Right atrium auricular region (tissue), 2 donors: ENCODE results near the gene HEATR1. TPM values are rescaled to one million over a fixed set of nuclear protein-coding genes. Genes with fewer than 3 reads are reported as not detected.

Experiments used
- DNase-seq: peaks from one replicate; pipeline ENCODE4 v3.0.0-alpha.2; 2019; ENCODE audit warnings: low spot score
- H3K27ac ChIP-seq, 2 donors: fragments of 200-600 bp; sonication (generic); 1 replicate in 1 of 2; 2 replicates in 1 of 2; pipeline ENCODE4 v1.5.1; 2016 to 2019
- H3K27me3 ChIP-seq, 2 donors: fragments of 200-600 bp; sonication (generic); one replicate each; pipeline versions ENCODE4 v1.5.1 to v1.6.0; 2017 to 2019
- H3K36me3 ChIP-seq: fragments of 200-600 bp; sonication (generic); one replicate; pipeline ENCODE4 v1.5.1; 2016
- H3K4me1 ChIP-seq, 2 donors: fragments of 200-600 bp; sonication (generic); one replicate each; pipeline versions ENCODE4 v1.5.1 to v1.6.0; 2017 to 2019
- H3K4me3 ChIP-seq, 2 donors: fragments of 200-600 bp; sonication (generic); 1 replicate in 1 of 2; 2 replicates in 1 of 2; pipeline ENCODE4 v1.5.1; 2017 to 2019; ENCODE audit warnings: mild to moderate bottlenecking in 1 of 2, moderate library complexity in 1 of 2
- H3K9me3 ChIP-seq, 2 donors: fragments of 200-600 bp; sonication (generic); one replicate each; pipeline ENCODE4 v1.5.1; 2019
- total RNA-seq, 2 donors: library from RNA; depleted of rRNA; stranded (reverse); fragments of >200 nt; gene quantifications; one replicate each; pipeline ENCODE4 v1.1.0, GENCODE V29; 2016
- TF ChIP-seq, protein P1 (sequence below), 2 donors: fragments of 200-600 bp; sonication (generic); IDR thresholded peaks; one replicate each; pipeline ENCODE4 v1.5.1; 2019; ENCODE audit warnings: antibody characterized with exemption in 2 of 2

Gene HEATR1
- total RNA-seq, 2 donors from 2014 or later, result 7.1 to 8.6 TPM

DNA sequence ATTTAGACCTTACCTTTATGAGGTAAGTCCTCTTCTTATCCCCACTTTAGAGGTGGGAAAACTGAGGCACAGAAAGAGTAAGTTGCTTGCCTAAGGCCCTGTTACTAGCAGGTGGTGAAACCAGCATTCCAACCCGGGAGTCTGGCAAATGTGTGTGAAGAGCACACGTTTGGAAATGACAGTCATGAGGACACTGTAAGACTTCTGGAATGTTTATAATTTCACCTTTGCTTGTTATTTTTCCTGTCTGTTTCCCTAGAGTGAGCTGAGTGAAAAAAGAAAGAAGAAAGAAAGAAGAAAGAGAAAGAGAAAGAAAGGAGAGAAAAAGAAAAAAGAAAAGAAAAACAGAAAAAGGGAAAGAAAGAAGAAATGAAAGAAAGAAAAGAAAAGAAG, 101.7 kb downstream of the HEATR1 start:
- no peaks in the 10 kb centered on the region for H3K36me3 ChIP-seq
- no peaks in the 10 kb centered on the region for H3K27me3 ChIP-seq
- peak overlapping the region in 1 of 2 donors; percentile 83 for H3K27ac ChIP-seq
- peaks cover 0 to 13% of the 10 kb centered on the region in 2 donors for H3K4me1 ChIP-seq
- peak overlapping the region in 1 of 2 donors; percentile 32 for H3K4me3 ChIP-seq
- H3K9me3 ChIP-seq, result no peaks in the 10 kb centered on the region
- TF ChIP-seq, protein P1, sequence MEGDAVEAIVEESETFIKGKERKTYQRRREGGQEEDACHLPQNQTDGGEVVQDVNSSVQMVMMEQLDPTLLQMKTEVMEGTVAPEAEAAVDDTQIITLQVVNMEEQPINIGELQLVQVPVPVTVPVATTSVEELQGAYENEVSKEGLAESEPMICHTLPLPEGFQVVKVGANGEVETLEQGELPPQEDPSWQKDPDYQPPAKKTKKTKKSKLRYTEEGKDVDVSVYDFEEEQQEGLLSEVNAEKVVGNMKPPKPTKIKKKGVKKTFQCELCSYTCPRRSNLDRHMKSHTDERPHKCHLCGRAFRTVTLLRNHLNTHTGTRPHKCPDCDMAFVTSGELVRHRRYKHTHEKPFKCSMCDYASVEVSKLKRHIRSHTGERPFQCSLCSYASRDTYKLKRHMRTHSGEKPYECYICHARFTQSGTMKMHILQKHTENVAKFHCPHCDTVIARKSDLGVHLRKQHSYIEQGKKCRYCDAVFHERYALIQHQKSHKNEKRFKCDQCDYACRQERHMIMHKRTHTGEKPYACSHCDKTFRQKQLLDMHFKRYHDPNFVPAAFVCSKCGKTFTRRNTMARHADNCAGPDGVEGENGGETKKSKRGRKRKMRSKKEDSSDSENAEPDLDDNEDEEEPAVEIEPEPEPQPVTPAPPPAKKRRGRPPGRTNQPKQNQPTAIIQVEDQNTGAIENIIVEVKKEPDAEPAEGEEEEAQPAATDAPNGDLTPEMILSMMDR (IDR thresholded peaks at IDR 0.05), result no peak
- DNase-seq, result no peak

DNA sequence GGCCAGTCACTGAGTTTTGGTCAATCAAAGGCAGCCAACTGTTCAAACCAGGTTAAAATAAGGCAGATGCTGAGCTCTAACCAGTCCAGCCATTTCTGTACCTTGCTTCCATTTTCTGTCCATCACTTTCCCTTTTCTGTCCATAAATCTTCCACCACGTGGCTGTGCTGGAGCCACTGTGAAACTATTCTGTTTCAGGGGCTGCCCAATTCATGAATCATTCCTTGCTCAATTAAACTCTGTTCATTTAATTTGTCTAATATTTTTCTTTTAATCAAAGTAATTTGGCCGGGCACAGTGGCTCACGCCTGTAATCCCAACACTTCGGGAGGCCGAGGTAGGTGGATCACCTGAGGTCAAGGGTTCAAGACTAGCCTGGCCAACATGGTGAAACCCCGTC, 103.2 kb downstream of the HEATR1 start:
- H3K4me3 ChIP-seq, result no peak overlapping the region

More for the DNA sequence above, 103.2 kb downstream of the HEATR1 start:
- Histone ChIP-seq H3K4me1 (peaks cover 0 to 13% of the 10 kb centered on the region in 2 donors), H3K27me3 (no peaks in the 10 kb centered on the region), H3K36me3 (no peaks in the 10 kb centered on the region), H3K9me3 (no peaks in the 10 kb centered on the region), H3K27ac (no peak overlapping the region)
- peak; percentile 4 for DNase-seq
- TF ChIP-seq, protein P1 (IDR thresholded peaks at IDR 0.05), result no peak

Other genes starting within 250 kb of the HEATR1 start
- under 1 TPM in 1 of 2 donors, not detected in 1; 0.63 TPM for gene EDARADD, start 210.2 kb downstream of the HEATR1 start, total RNA-seq
- 100 to 1,000 TPM; 103 to 113 TPM for gene LGALS8, start 80.5 kb downstream of the HEATR1 start, total RNA-seq
- gene ACTN2, start 82.0 kb upstream of the HEATR1 start, total RNA-seq, result 1,000 to 10,000 TPM in 1 of 2 donors, 100 to 1,000 TPM in 1; 595 to 1,486 TPM
- gene MTR, start 190.8 kb upstream of the HEATR1 start, total RNA-seq, result 10 to 100 TPM; 21.8 to 30.4 TPM